HepG2 (cell line): Measurements from ENCODE around the gene LSR. TPM values are rescaled to one million over a fixed set of nuclear protein-coding genes. Genes with fewer than 3 reads are reported as not detected.

ENCODE experiments used
- AFF4 ChIP-seq: sonication (generic); formaldehyde crosslinking; IDR thresholded peaks from 2 replicates; pipeline ENCODE4 v1.4.0; 2020; ENCODE audit warnings: missing genetic modification reagents
- KLF9 ChIP-seq: IDR thresholded peaks from 2 replicates; pipeline ENCODE4 v1.6.1; 2016; ENCODE audit warnings: low read depth
- MAX ChIP-seq: IDR thresholded peaks from 2 replicates; pipeline ENCODE4 v1.6.1; 2012; ENCODE audit warnings: inconsistent platforms
- PAX8 ChIP-seq: sonication (generic); formaldehyde crosslinking; IDR thresholded peaks from 2 replicates; pipeline ENCODE4 v1.8.0; 2022; ENCODE audit warnings: mild to moderate bottlenecking, missing genetic modification reagents, borderline replicate concordance
- RBM22 ChIP-seq: fragments of 200-400 bp; formaldehyde crosslinking; optimal IDR thresholded peaks from 2 replicates; pipeline ENCODE3; 2017; ENCODE audit warnings: mild to moderate bottlenecking, low read length, moderate library complexity
- RNF2 ChIP-seq: fragments of 450-650 bp; conservative IDR thresholded peaks from 2 replicates; pipeline ENCODE4 v1.6.1; 2016; ENCODE audit warnings: low read depth
- TCF7 ChIP-seq: sonication (generic); IDR thresholded peaks from 2 replicates; pipeline ENCODE4 v1.6.1; 2016; ENCODE audit warnings: antibody characterized with exemption, low read depth
- TRIM22 ChIP-seq: fragments of 450-650 bp; IDR thresholded peaks from 2 replicates; pipeline ENCODE4 v1.6.1; 2017
- ZKSCAN1 ChIP-seq: fragments of 150-350 bp; IDR thresholded peaks from 2 replicates; pipeline ENCODE4 v1.6.1; 2014; ENCODE audit warnings: low read length
- ZNF121 ChIP-seq: sonication (generic); formaldehyde crosslinking; IDR thresholded peaks from 2 replicates; pipeline ENCODE4 v1.5.0; 2020; ENCODE audit warnings: mild to moderate bottlenecking, missing genetic modification reagents
- polyA plus RNA-seq, 8 experiments: library from polyadenylated mRNA; depleted of rRNA in 3 of 8; stranded (reverse) in 7 of 8; unstranded in 1 of 8; fragments of >200 nt; fragmentation: Illumina TruSeq in 4 of 8; extraction: Trizol in 4 of 8; gene quantifications; 2 replicates each; pipeline versions ENCODE4 v1.2.1 to v1.2.3, GENCODE V29; 2011 to 2016; ENCODE audit warnings: low read depth in 4 of 8, missing spikeins in 1 of 8, mixed read lengths in 1 of 8; ENCODE audit not compliant: insufficient read depth in 1 of 8
- total RNA-seq, 5 experiments: library from RNA; depleted of rRNA; stranded (reverse); fragments of >200 nt; fragmentation: Illumina TruSeq; extraction: Trizol; gene quantifications; 2 replicates each; pipeline ENCODE4 v1.2.3, GENCODE V29; 2016; ENCODE audit warnings: low read depth in 1 of 5

Gene LSR
- total and polyA plus RNA-seq, 2 of the 13 experiments (the other 11 are each of a cell fraction or from before 2014, with no cell fraction given): 29.2 to 79.2 TPM

GRCh38 chr19:35205733-35206323 lies 43.0 kb upstream of the LSR start (continued):
- TF ChIP-seq AFF4 (CRISPR knock-in tag): no peak
- TF ChIP-seq MAX: no peak
- no peak for TF ChIP-seq ZNF121 (CRISPR knock-in tag)
- TF ChIP-seq PAX8 (CRISPR knock-in tag): no peak
- TF ChIP-seq RBM22: no peak
- no peak for TF ChIP-seq TRIM22
- no peak for TF ChIP-seq KLF9 (CRISPR knock-in tag)
- no peak for TF ChIP-seq RNF2
- no peak for TF ChIP-seq TCF7
- no peak for TF ChIP-seq ZKSCAN1
- TF ChIP-seq, all 625 proteins: peak for 0
